H1 (cell line): ENCODE data around the gene NAA40.

Source experiments
- CTCF ChIP-seq, 3 experiments: IDR thresholded peaks; 1 replicate in 2 of 3; 2 replicates in 1 of 3; pipeline versions ENCODE4 v1.5.1 to v1.6.1; 2011; ENCODE audit warnings: low read length in 3 of 3, mild to moderate bottlenecking in 3 of 3, inconsistent platforms in 2 of 3, low read depth in 1 of 3, moderate library complexity in 1 of 3; ENCODE audit not compliant: insufficient read depth in 1 of 3; ENCODE audit errors: control extremely low read depth in 1 of 3
- FOSL1 ChIP-seq: IDR thresholded peaks from 2 replicates; pipeline ENCODE4 v1.6.1; 2011; ENCODE audit warnings: mild to moderate bottlenecking, low read depth, low read length, moderate library complexity; ENCODE audit not compliant: insufficient read depth
- RAD21 ChIP-seq, 2 experiments: IDR thresholded peaks in 1 of 2; conservative IDR thresholded peaks in 1 of 2; 2 replicates each; pipeline ENCODE4 v1.6.1; 2011; ENCODE audit warnings: low read depth in 2 of 2, low read length in 2 of 2, improper control_type of control experiment in 1 of 2, inconsistent platforms in 1 of 2, mild to moderate bottlenecking in 1 of 2, moderate library complexity in 1 of 2
- TAF1 ChIP-seq: IDR thresholded peaks from 2 replicates; pipeline ENCODE4 v1.6.1; 2011; ENCODE audit warnings: mild to moderate bottlenecking, low read depth, low read length

DNA sequence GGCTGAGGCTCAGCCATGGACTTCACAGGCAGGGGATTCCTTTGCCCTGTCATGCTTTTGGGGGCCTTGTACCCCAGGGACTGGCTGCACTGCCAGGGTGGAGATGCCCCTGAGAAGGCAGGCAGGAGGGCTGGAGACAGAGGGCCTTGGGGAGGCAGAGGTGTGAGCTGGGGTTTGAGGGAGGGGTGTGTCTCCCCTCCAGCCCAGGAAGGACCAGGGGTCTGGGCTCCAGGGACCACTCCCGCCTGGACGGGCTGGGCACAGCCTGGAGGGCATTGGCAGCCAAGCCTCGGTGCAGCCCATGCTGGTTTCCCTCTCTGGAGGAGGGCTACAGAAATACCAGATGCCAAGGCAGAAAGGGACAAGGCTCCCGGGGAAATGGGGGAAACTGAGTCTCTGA, 66.9 kb downstream of the NAA40 start:
- TF ChIP-seq CTCF (IDR thresholded peaks at IDR 0.05; ENCODE audit: control extremely low read depth in 1 of 3, insufficient read depth in 1 of 3, low read depth in 1 of 3, low read length in 3 of 3) (no peak), TAF1 (no peak), FOSL1 (no peak), RAD21 (IDR thresholded peaks at IDR 0.05 in 1 of 2, conservative IDR thresholded peaks at IDR 0.05 in 1 of 2; ENCODE audit: low read depth in 2 of 2, low read length in 2 of 2) (no peak)
